Right lobe of liver (tissue), 4 donors: ENCODE results near the gene OLFM2.

Source experiments
- CTCF ChIP-seq, 4 donors: fragments of 200-600 bp in 3 of 4; fragments of 450-650 bp in 1 of 4; IDR thresholded peaks; one replicate each; pipeline versions ENCODE4 v1.5.1 to v1.8.0; 2016 to 2022; ENCODE audit warnings: antibody characterized with exemption in 4 of 4, mild to moderate bottlenecking in 2 of 4
- POLR2A ChIP-seq: fragments of 450-650 bp; IDR thresholded peaks from one replicate; pipeline ENCODE4 v1.6.1; 2017; ENCODE audit warnings: antibody characterized with exemption, mild to moderate bottlenecking
- donor health status: DM: no; HTN: no; CAD: no.
- donor health status: DM: no; HTN: no; CAD: no.
- donor health status: DM: no; HTN: yes; CAD: no.

- TF ChIP-seq CTCF (IDR thresholded peaks at IDR 0.05) = no peak
- no peak for TF ChIP-seq POLR2A
Observed at GRCh38 chr19:9823816-9824215, 112.5 kb downstream of the OLFM2 start.
